Activated CD4-positive, alpha-beta T cell treated with anti-CD3 and anti-CD28 coated beads for 36 hours (primary cell): ENCODE measurements around the gene CHKB. TPM values are rescaled to one million over a fixed set of nuclear protein-coding genes. Genes with fewer than 3 reads are reported as not detected.

ENCODE experiments used
- ATAC-seq: fragments of 200-7000 bp; cut with Tn5 transposase; one replicate; pipeline ENCODE4 v1.10.0; 2021; ENCODE audit warnings: mild to moderate bottlenecking, moderate library complexity
- CTCF ChIA-PET: fragments of 350-600 bp; sonication (Branson Sonifier 250); formaldehyde crosslinking; loops from one replicate; lab custom pipeline; 2021; ENCODE audit warnings: antibody characterized with exemption; lab: Charles Lee
- POLR2A ChIA-PET: fragments of 350-600 bp; sonication (Branson Sonifier 250); formaldehyde crosslinking; loops from one replicate; lab custom pipeline; 2021; ENCODE audit warnings: antibody characterized with exemption, inconsistent platforms; lab: Charles Lee
- DNase-seq: peaks from one replicate; pipeline ENCODE4 v3.0.0-alpha.2; 2020
- H3K27ac Mint-ChIP-seq: one replicate; pipeline ENCODE4 v1.8.0; 2021; ENCODE audit warnings: mixed read lengths
- H3K27me3 Mint-ChIP-seq: one replicate; pipeline ENCODE4 v1.8.0; 2021; ENCODE audit warnings: mixed read lengths
- H3K36me3 Mint-ChIP-seq: one replicate; pipeline ENCODE4 v1.8.0; 2021; ENCODE audit warnings: low read depth, mixed read lengths
- H3K4me1 Mint-ChIP-seq: one replicate; pipeline ENCODE4 v1.8.0; 2021; ENCODE audit warnings: mixed read lengths
- H3K4me3 Mint-ChIP-seq: one replicate; pipeline ENCODE4 v1.8.0; 2021; ENCODE audit warnings: mild to moderate bottlenecking, moderate library complexity, mixed read lengths
- H3K9me3 Mint-ChIP-seq: one replicate; pipeline ENCODE4 v1.8.0; 2021; ENCODE audit warnings: low read depth, mixed read lengths
- intact Hi-C, 2 experiments: fragments of 100-400 bp; cut with DNase I in 1 of 2; cut with micrococcal nuclease in 1 of 2; formaldehyde crosslinking; loops; one replicate each; pipeline versions ENCODE4 v1.14.2 to v1.15.1; 2022 to 2024; cut with DNase I, micrococcal nuclease
- total RNA-seq, 2 experiments: library from RNA; stranded (reverse); gene quantifications; one replicate each; pipeline ENCODE4 v1.2.3, GENCODE V29; 2021

Gene CHKB
- total RNA-seq, 2 experiments from 2014 or later, result 68.2 to 79.7 TPM

DNA sequence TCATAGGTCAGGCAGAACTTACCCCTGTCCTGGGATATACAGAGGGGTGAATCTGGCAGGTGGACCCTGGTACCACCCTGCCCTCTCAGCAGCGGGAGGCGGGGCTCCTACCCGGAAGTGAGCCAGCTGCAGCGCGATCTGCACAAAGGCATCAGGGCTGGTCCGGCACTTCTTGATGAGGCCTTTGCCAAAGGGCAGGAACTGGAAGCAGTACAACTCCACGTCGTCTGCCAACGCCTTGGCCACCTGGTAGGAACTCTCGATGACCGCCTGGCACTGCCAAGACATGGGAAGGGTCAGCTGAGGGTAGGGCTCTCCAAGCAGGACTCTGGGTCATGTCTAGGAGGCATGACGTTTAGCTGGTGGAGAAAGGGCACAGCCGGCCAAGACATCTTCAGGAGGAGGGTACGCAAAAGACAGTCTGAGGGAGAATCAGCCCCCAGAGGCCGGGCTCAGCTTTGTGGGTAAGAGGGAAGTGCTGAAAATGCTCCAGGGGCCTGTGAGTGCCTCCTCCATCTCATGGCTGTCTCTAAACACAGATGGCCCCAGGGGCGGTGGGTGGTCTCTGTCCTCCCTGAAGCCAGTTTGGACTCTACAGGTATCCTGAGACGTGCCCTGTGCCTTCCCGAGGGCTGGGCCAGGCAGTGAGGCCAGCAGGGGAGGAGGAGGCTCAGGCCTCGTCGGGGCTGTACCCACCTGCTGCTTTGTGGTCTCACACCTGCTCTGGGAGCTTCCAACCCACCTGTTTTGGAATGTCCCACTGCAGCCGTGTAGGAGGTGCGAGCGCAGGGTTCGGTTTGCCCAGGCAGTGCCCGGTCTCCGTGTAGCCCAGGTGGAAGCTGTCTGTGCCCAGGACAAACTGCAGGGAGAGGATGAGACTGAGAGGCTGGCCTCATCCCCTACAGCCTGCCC is 11.1 kb downstream of the CHKB start:
- ChIA-PET CTCF (interaction anchor here (0.7 to 1.1 kb wide), 3 partner anchors 11 to 48 kb away, joined by 3 to 5 read pairs (median 4); partner anchors contain the start of genes CHKB and SCO2), POLR2A (no interaction called here)
- H3K9me3 Mint-ChIP-seq, result no peaks in the 10 kb centered on the region
- H3K4me3 Mint-ChIP-seq, result no peak overlapping the region
- H3K36me3 Mint-ChIP-seq, result peaks cover 50% of the 10 kb centered on the region
- no peak for ATAC-seq
- no peak for DNase-seq
- H3K4me1 Mint-ChIP-seq, result no peaks in the 10 kb centered on the region
- H3K27me3 Mint-ChIP-seq, result no peaks in the 10 kb centered on the region
- H3K27ac Mint-ChIP-seq, result no peak overlapping the region
- intact Hi-C loops, result no loop called here

DNA sequence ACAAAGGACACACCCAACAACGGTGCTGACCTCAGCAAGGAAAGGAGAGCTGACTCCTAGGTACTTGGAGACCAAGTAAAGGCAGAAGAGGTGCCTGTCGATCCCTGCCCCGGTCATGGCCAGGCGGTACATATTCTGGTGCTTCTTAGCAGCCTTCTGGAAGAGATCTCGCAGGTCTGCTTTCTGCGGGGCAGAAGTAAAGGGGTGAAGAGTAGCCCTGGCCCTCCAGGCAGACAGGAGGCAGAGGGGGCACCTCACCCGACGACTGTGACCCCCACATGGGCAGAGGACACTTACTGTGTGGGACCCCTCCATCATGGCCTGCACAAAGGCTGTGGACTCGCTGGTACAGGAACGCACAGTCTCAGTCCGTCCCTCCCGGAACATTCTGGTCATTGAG is 11.8 kb downstream of the CHKB start:
- no peaks in the 10 kb centered on the region for H3K9me3 Mint-ChIP-seq
- peaks cover 45% of the 10 kb centered on the region for H3K36me3 Mint-ChIP-seq
- H3K4me3 Mint-ChIP-seq, result no peak overlapping the region
- CTCF ChIA-PET, result interaction anchor here (0.9 to 1.0 kb wide), 2 partner anchors 12 to 30 kb away, joined by 3 to 4 read pairs; partner anchors contain the start of gene CHKB
- H3K4me1 Mint-ChIP-seq, result no peaks in the 10 kb centered on the region
- no peak overlapping the region for H3K27ac Mint-ChIP-seq
- intact Hi-C loops, result no loop called here
- no peaks in the 10 kb centered on the region for H3K27me3 Mint-ChIP-seq
- POLR2A ChIA-PET, result no interaction called here
- no peak for DNase-seq
- no peak for ATAC-seq

DNA sequence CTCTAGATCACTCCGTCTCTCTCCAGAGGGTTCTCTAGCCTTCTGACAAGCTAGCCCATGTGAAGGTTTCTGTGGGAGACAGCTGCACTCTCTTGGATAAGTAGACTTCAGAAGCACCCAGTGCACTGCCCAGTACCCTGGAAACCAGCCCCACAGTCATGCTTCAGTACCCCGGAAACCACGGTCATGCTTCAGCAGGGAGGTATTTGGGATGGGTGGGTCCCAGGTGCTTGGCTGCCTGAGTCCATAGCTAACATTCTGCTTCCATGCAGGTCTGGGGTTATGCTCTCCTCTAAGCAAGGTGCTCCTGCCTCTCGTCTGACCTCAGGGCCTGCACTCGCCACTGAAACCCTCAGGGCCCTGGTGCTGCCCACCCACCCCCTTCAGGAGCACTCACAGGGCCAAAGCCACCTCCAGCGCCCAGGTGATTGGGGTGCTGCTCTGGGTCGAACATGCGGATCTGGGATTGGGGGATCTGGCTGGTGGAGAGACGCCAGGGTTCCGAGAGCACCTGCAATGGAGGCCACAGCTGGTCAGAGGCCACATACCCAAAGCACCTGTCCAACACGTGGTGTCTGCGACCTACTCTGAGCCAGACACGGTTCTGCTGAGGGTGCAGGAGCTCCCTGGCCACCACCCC is 12.6 kb downstream of the CHKB start:
- no peak for ATAC-seq
- Mint-ChIP-seq H3K4me3 (no peak overlapping the region), H3K36me3 (peaks cover 40% of the 10 kb centered on the region), H3K9me3 (no peaks in the 10 kb centered on the region), H3K4me1 (no peaks in the 10 kb centered on the region), H3K27ac (no peak overlapping the region), H3K27me3 (no peaks in the 10 kb centered on the region)
- ChIA-PET POLR2A (no interaction called here), CTCF (interaction anchor here (0.6 to 2.2 kb wide), 5 partner anchors 12 to 74 kb away, joined by 3 to 5 read pairs (median 3); partner anchors contain the start of genes CHKB and SCO2)
- intact Hi-C loops, result no loop called here
- no peak for DNase-seq

DNA sequence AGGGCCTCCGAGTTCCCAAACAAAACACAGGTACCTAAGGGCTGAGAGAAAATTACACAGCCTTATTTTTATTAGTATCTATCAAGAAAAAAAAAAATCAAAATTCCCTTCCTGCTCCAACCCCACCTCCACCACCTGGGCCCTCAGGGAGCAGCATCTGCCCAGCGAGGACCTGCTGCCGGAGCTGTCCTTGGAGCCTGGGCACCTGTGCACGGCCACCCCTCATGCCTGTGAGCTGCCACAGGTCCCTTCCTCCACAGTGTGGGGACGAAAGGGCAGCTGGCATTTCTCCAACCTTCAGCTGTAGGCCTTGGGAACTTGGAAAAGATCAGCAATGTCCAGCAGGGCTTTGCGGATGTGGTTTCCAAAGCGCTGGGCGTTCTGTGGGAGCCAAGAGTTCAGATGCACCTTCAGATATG is 13.6 kb downstream of the CHKB start:
- no peaks in the 10 kb centered on the region for H3K9me3 Mint-ChIP-seq
- no peak for ATAC-seq
- intact Hi-C loops, result no loop called here
- no peaks in the 10 kb centered on the region for H3K27me3 Mint-ChIP-seq
- CTCF ChIA-PET, result interaction anchor here (1.0 to 2.2 kb wide), 2 partner anchors 43 to 73 kb away, joined by 3 to 5 read pairs; partner anchors contain the start of gene SCO2
- POLR2A ChIA-PET, result no interaction called here
- H3K27ac Mint-ChIP-seq, result no peak overlapping the region
- peaks cover 37% of the 10 kb centered on the region for H3K36me3 Mint-ChIP-seq
- no peaks in the 10 kb centered on the region for H3K4me1 Mint-ChIP-seq
- no peak overlapping the region for H3K4me3 Mint-ChIP-seq
- no peak for DNase-seq

DNA sequence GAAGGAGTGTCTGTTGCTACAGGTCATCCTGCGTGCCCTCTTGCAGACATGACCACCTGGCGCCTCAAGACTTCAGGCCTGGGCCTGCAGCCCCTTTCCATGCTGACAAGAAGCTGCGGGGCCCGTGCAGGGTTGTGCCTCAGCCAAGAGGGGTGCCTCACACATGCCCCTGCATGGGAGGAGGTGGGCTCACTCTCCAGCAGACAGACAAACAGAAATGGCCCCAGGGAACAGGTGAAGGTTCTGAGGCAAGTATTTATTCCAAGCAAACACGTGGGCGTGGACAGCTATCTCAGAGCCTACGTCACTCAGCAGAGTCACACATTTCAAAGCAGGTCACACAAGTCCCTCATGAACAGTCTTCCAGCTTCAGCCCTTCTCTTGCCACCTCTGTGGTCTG is 14.0 kb downstream of the CHKB start:
- intact Hi-C loops, result no loop called here
- Mint-ChIP-seq H3K36me3 (peaks cover 36% of the 10 kb centered on the region), H3K27me3 (no peaks in the 10 kb centered on the region), H3K4me1 (peaks cover 3% of the 10 kb centered on the region), H3K27ac (no peak overlapping the region), H3K4me3 (no peak overlapping the region), H3K9me3 (no peaks in the 10 kb centered on the region)
- POLR2A ChIA-PET, result no interaction called here
- DNase-seq (no peak), ATAC-seq (no peak)
- CTCF ChIA-PET, result interaction anchor here (2.2 kb wide), 1 partner anchor 43 kb away, joined by 5 read pairs; the partner anchor contains the start of gene SCO2

DNA sequence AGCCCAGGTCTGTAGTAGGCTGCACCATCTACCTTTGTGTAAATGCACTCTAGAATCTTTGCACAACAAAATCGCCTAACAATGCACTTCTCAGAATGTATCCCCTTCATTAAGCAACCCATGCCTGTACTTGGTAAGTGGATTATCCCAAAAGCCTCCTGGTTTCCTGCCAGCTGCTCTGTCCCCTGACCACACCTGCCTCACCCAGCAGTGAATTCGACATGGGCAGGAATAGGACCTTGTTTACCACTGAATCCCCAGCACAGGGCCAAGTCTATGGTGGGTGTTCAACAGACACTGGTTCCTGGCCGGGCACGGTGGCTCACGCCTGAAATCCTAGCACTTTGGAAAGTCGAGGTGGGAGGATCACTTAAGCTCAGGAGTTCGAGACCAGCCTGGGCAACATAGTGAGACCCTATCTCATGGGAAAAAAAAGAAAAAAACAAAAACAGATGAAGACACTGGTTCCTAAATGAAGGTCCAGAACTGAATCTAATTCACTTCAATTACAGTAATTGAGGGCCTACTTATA is 14.9 kb downstream of the CHKB start:
- no peak for ATAC-seq
- H3K27ac Mint-ChIP-seq, result no peak overlapping the region
- H3K4me1 Mint-ChIP-seq, result peaks cover 11% of the 10 kb centered on the region
- peaks cover 36% of the 10 kb centered on the region for H3K36me3 Mint-ChIP-seq
- H3K27me3 Mint-ChIP-seq, result no peaks in the 10 kb centered on the region
- H3K9me3 Mint-ChIP-seq, result no peaks in the 10 kb centered on the region
- intact Hi-C loops, result no loop called here
- H3K4me3 Mint-ChIP-seq, result no peak overlapping the region
- DNase-seq, result no peak
- ChIA-PET POLR2A (no interaction called here), CTCF (no interaction called here)

DNA sequence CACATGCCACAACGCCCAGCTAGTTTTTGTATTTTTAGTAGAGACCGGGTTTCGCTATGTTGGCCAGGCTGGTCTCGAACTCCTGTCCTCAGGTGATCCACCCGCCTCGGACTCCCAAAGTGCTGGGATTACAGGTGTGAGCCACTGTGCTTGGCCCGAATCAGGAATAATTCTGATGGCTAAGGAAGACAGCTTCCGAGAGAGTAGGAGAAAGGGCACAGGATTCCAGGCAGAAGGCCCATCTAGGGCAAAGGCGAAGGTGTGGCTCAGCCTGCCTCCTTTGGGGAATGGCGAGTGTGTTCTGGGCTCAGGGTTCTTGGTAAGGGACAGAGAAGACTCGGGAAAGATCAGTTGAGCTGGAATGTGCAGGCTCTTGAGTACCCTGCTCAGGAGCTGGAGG is 18.4 kb downstream of the CHKB start:
- peaks cover 19% of the 10 kb centered on the region for H3K4me1 Mint-ChIP-seq
- no peak overlapping the region for H3K4me3 Mint-ChIP-seq
- ChIA-PET POLR2A (no interaction called here), CTCF (interaction anchor here (0.6 to 4.4 kb wide), 9 partner anchors 8 to 192 kb away, joined by 3 to 43 read pairs (median 9); partner anchors contain the start of gene SCO2)
- H3K27me3 Mint-ChIP-seq, result no peaks in the 10 kb centered on the region
- DNase-seq (no peak), ATAC-seq (no peak)
- no peak overlapping the region for H3K27ac Mint-ChIP-seq
- H3K36me3 Mint-ChIP-seq, result peaks cover 12% of the 10 kb centered on the region
- no peaks in the 10 kb centered on the region for H3K9me3 Mint-ChIP-seq
- intact Hi-C loops, result no loop called here

DNA sequence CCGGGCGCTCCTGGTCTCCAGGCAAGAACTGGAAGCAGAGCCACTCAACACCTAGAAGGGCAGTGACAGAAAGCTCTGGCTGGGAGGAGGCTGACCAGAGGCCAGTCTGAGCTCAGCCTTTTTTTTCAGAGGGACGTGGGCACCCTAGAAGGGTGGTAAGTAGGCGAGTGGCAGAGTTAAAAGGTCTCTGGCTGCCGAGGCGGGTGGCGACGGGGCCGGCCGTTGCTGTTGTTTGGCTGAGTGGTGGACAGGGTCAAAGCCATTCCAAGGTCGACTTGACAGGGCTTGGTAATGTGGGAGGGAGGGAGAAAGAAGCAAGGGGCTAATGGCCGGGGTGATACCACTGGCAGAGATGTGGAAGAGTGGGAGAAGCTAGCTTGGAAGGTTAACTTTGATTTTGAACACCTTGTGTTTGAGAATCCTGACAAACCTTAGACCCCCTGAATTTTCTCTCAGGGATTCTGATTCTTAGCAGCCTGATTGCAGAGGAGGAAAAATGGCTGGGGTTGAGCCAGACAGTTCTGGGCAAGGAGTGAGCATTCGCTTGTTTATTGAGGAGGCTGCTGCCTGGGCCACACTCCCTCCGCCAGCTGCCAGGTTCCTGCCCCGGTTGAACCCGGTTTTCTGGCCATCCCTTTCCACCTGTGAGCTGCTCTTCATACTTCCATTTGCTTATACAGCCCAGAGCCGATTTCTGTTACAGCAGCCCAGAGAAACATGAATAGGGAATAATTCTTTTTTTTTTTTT is 19.1 kb downstream of the CHKB start:
- Mint-ChIP-seq H3K9me3 (no peaks in the 10 kb centered on the region), H3K4me1 (peaks cover 19% of the 10 kb centered on the region), H3K4me3 (peak overlapping the region; percentile 83), H3K27me3 (no peaks in the 10 kb centered on the region), H3K36me3 (peaks cover 6% of the 10 kb centered on the region), H3K27ac (peak overlapping the region; percentile 76)
- DNase-seq (no peak), ATAC-seq (no peak)
- intact Hi-C loops, result loop anchor here (1.0 to 2.0 kb wide), 4 partner anchors 19 to 65 kb away; partner anchors contain the start of genes CHKB (in 2 of the 2), ARSA (in 1 of the 2) and TYMP (in 1 of the 2)
- ChIA-PET CTCF (interaction anchor here (0.6 to 4.4 kb wide), 20 partner anchors 9 to 372 kb away, joined by 3 to 43 read pairs (median 4); partner anchors contain the start of genes KLHDC7B, LMF2, NCAPH2 and SCO2), POLR2A (interaction anchor here (1.3 to 1.6 kb wide), 2 partner anchors 19 to 38 kb away, joined by 4 to 8 read pairs; partner anchors contain the start of gene SCO2)

DNA sequence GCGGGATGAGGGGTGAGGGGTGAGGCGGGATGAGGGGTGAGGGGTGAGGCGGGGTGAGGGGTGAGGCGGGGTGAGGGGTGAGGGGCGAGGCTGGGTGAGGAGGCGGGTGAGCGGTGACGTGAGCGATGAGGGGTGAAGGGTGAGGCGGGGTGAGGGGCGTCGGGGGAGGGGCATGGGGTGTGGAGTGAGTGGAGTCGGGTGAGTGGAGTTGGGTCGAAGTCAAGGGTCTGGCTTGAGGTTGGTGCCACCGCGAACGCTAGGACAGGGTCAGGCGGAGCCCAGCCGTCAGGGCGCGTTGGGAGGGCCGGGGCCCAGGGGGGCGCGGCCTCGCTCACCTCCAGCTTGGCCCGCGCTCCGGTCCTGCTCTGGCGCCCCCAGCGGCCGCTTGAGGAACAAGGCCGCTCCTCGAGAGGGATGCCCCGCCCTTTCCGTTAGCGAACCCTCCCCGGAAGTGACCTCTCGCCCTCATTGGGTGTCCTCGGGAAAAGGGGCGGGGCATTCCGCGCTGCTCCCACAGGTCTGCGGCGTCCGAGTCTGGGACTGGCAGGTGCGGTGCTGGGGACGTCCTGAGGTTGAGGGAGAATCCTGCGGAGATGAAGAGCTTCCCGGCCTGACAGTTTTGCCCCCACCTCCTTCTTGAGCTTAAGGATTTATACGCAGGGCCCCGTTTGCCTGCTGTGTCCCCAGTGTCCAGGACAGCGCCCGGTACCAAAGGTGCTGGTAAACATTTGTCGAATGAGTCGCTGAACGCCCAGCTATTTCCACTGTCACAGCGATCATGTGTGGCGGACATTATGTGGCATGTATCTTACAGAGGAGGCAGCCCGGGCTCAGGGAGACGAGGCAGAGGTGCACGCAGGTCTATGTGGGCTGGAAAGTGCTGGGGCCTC is 19.9 kb downstream of the CHKB start, which contains the start of gene SYCE3:
TSS of gene SYCE3 (minus strand) at position 397 of the 890 bp plus-strand sequence. CDS start 6,514 bp downstream, outside the sequence.
- ATAC-seq (peak; percentile 96), DNase-seq (peak; percentile 99)
- intact Hi-C loops, result loop anchor here (1.0 to 2.0 kb wide), 9 partner anchors 18 to 66 kb away; partner anchors contain the start of genes CHKB (in 2 of the 2), ARSA (in 1 of the 2), NCAPH2 (in 1 of the 2) and TYMP (in 1 of the 2)
- Mint-ChIP-seq H3K9me3 (no peaks in the 10 kb centered on the region), H3K27ac (peak within 1 kb of the TSS; percentile 84), H3K4me3 (peak within 1 kb of the TSS; percentile 83), H3K36me3 (peaks cover 3% of the 10 kb centered on the region), H3K4me1 (peaks cover 19% of the 10 kb centered on the region), H3K27me3 (no peaks in the 10 kb centered on the region)
- ChIA-PET CTCF (interaction anchor here (0.6 to 4.4 kb wide), 22 partner anchors 10 to 372 kb away, joined by 3 to 43 read pairs (median 3); partner anchors contain the start of genes KLHDC7B, LMF2, NCAPH2 and SCO2), POLR2A (interaction anchor here (1.3 to 1.6 kb wide), 2 partner anchors 19 to 37 kb away, joined by 4 to 8 read pairs; partner anchors contain the start of gene SCO2)
